Activated gamma-delta T cell (primary cell): Measurements from ENCODE around the gene PEPD.

Experiments
- DNase-seq: peaks from one replicate; lab custom pipeline; 2025; lab: John Stamatoyannopoulos, UW

Gene PEPD

GRCh38 chr19:33420821-33421220, 100.8 kb downstream of the PEPD start:
- DNase-seq, result no peak

DNA sequence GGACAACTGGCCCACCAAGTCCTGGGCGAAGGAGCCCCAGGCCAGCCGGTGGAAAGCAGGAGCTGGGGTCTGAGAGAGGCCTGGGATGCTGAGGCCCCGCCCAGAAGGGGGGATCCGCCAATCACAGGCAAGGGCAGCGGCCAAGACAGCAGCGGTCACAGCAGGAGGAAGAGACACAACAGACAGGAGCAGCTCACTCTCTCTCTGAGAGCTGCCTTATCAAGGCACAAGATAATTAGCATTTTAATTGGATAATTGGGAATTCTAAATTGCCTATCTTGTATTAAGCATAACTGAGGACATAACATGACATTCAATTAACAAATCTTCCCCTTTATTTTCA, 101.8 kb downstream of the PEPD start:
- DNase-seq, result no peak

GRCh38 chr19:33418871-33419787, 102.5 kb downstream of the PEPD start:
- no peak for DNase-seq

GRCh38 chr19:33418461-33418860, 103.1 kb downstream of the PEPD start:
- DNase-seq, result no peak

DNA sequence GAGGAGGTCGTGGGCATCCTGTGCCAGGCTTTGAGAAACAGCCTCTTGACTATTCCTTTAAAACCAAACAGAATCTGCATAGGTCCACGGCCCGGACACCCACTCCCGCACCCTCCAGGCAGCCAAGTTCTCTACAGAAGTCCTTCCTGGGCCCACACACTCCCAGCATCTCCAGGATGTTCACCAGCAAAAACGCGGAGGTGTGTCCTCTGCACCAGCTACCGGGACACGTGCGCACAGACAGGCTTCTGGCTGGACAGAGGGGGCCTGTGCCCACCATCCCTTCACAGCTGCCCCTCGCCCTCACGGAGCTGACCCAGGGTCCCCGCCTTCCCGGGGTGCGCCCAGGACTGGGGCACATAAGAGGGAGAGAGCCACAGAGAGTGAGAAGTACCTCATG, 103.8 kb downstream of the PEPD start:
- no peak for DNase-seq

- no peak for DNase-seq
Observed at GRCh38 chr19:33416307-33417215, 105.0 kb downstream of the PEPD start.

DNA sequence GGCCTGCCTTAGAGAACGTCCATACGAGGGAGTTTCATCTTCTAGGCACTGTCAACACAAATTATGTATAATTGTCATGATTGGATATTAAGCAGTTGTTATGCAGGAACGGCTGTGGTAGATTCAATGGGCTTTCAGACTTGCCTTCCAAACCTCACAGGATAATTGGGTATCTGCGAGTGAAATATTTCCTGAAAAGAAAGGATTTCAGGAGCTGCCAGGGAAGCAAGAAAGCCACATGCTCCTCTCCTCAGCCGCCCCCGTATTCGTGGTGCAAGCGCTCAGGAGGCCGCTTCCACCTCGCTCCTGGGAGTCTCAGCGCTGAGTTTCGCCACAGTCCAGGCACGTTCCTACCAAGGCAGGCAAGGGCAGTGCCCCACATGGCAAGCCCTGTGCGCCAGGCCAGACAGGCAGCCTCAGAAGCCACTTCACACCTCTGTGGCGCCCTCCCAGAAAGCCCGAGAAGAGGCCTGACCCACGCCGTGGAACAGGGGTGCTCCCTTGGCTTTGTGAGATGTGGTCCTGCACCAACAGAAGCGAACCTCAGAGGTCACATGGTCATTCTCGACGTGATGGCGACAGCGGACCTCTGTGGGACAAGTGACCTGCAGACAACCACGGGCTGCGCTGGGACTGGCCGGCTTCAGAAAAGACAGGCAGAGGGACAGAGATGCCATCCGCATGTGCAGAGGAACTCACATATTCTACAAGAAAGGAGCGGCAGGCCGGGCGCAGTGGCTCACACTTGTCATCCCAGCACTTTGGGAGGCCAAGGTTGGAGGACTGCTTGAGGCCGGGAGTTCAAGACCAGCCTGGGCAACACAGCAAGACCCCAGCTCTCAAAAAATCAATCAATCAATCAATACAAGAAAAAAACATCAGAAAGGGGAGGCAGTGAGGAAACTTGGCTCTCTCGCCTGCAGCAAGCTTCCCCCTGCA, 106.7 kb downstream of the PEPD start:
- DNase-seq, result no peak

- DNase-seq, result no peak
Observed at GRCh38 chr19:33413868-33414666, 107.5 kb downstream of the PEPD start.

- no peak for DNase-seq
Observed at GRCh38 chr19:33413426-33413725, 108.2 kb downstream of the PEPD start.

DNA sequence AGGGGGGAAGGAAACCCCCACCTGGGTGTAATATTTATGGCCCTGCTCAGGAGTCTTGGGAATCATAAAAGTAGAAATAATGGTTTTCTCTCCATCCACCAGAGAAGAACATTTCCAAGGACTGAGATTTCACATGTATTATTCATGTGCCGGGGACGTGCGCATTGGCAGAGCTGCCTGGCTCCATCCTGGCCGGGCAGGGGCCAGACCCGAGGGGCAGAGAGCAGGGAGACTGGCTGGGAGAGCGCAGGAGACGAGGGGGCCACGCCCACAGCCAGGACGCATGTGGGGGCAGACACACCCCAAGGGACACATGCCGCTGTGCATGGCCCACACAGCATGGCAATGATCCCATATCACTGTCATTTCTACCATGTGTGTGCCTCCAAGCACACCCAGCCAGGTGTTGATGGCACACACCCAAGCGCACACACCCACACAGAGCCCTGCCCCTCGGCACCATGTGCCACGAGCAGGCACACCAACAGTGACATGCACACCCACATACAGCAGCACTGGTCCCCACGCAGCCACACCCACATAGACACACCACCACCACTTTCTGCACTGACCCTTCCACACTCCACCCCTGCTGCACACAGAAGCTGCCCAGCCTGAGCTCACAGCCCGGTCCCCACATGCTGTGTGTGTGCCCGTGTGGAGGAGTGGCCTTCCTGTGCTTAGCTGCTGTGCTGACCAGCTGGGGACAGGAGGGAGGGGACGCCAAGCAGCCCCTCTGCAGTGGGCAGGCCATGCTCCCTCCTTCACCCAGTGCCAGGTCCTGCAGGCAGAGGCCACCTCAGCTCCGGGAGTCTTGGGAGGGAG, 108.8 kb downstream of the PEPD start:
- no peak for DNase-seq

DNA sequence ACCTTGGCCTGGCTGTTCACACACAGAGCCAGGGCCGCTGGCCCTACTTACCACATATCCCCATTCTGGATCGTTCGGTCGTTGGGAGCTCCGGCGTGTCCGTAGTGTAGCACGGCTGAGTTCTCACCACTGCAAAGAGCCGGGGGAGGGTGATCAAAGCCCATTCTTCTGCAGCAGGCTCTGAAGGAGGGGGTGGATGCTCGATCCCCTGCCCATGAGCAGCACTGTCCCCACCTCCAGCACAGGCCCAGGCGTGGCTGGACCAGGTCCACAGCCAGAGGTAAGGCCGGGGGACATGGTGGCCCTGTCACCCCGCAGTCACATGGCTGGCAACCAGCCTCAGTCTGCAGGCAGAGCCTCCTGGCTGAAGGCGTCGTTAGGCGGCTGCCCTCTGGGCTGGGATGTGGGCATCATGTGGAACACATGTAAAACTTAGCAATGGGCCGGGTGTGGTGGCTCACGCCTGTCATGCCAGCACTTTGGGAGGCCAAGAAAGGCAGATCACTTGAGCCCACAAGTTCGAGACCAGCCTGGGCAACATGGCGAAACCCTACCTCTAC, 109.9 kb downstream of the PEPD start:
- no peak for DNase-seq

DNA sequence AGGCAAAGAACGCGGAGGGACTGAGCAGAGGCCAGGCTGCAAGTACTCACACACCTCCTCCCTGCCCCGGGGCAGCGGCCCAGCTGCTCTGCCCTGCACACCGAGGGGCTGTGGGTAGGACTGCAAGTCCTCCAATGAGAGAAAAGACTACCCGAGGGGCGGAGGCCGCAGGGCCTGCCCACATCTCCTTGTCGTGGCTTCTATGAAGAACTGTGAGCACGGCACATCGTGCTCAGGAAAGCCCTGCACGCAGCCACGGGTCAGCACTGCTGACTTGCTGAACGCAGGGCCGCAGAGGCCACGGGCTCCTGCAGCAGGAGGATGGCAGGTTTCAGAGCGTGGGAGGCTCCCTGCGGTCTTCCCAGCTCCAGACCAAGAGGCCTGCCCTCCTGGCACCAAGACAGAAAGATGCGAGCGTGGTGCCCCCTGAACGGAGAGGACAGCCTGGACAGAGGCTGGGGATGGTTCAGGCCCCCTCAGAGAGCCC, 110.6 kb downstream of the PEPD start:
- DNase-seq, result no peak

GRCh38 chr19:33409906-33410685, 111.5 kb downstream of the PEPD start:
- no peak for DNase-seq

GRCh38 chr19:33408538-33409434, 112.8 kb downstream of the PEPD start:
- no peak for DNase-seq

GRCh38 chr19:33408116-33408515, 113.5 kb downstream of the PEPD start:
- DNase-seq, result no peak

- no peak for DNase-seq
Observed at GRCh38 chr19:33407716-33408115, 113.9 kb downstream of the PEPD start.

DNA sequence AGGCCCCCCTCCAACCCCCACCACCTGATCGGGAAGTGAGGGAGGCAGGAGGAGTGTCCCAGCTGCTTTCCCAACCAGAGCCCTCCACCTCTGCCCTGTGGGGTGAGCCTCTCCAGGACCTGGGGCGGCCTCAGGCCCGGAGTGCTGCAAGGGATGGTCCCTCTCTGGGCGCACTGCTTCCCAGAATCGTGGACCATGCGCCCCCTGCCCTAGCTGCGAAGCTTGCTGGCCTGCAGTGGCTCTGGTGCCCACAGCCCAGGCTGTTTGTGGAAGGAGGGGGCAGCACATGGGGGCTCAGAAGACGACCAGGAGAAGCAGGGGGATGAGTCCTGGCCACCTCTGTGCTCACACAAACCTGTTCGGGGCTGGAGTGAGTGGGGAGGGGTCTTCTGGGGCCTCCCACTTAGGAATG, 114.4 kb downstream of the PEPD start:
- DNase-seq, result no peak
